H1 (cell line): ENCODE results near the gene CDH16. TPM values are rescaled to one million over a fixed set of nuclear protein-coding genes. Genes with fewer than 3 reads are reported as not detected.

ENCODE experiments used
- CTCF ChIA-PET: fragments of 300-600 bp; sonication (Branson Sonifier 250); formaldehyde crosslinking; loops from one replicate; lab custom pipeline; 2021; ENCODE audit not compliant: partially characterized antibody; lab: Charles Lee
- POLR2A ChIA-PET: fragments of 300-600 bp; sonication (Branson Sonifier 250); formaldehyde crosslinking; loops from one replicate; lab custom pipeline; 2021; ENCODE audit warnings: inconsistent platforms; ENCODE audit not compliant: partially characterized antibody; lab: Charles Lee
- DNase-seq, 2 experiments: peaks; one replicate each; pipeline versions ENCODE4 v3.0.0 to v3.0.0-alpha.2; 2010 to 2022; ENCODE audit warnings: low spot score in 2 of 2, low read depth in 1 of 2, mixed read lengths in 1 of 2
- FAIRE-seq: peaks from 2 replicates; lab custom pipeline; 2011; peaks lifted over from hg19 to GRCh38; lab: Jason Lieb, UNC
- H2AFZ ChIP-seq: 2 replicates; pipeline ENCODE4 v1.8.1; 2012; ENCODE audit warnings: low read length, inconsistent platforms
- H2AK5ac ChIP-seq: 2 replicates; pipeline ENCODE4 v1.6.1; 2013; ENCODE audit warnings: low read depth, low read length
- H2BK120ac ChIP-seq: replicated peaks from 2 replicates; pipeline ENCODE3; 2013; ENCODE audit warnings: low read depth, low read length, inconsistent platforms
- H2BK12ac ChIP-seq: 2 replicates; pipeline ENCODE4 v1.6.1; 2013; ENCODE audit warnings: low read depth, low read length
- H2BK15ac ChIP-seq: 2 replicates; pipeline ENCODE4 v1.6.1; 2013; ENCODE audit warnings: low read length
- H2BK20ac ChIP-seq: 2 replicates; pipeline ENCODE4 v1.6.1; 2013; ENCODE audit warnings: low read length
- H2BK5ac ChIP-seq: 2 replicates; pipeline ENCODE4 v1.6.1; 2013; ENCODE audit warnings: low read depth, low read length
- H3K14ac ChIP-seq: 2 replicates; pipeline ENCODE4 v1.6.1; 2013; ENCODE audit warnings: inconsistent platforms; ENCODE audit not compliant: insufficient read length
- H3K18ac ChIP-seq: 2 replicates; pipeline ENCODE4 v1.6.1; 2013; ENCODE audit warnings: low read length; ENCODE audit errors: extremely low read depth
- H3K23ac ChIP-seq: 2 replicates; pipeline ENCODE4 v1.6.1; 2013; ENCODE audit warnings: inconsistent platforms; ENCODE audit not compliant: insufficient read length
- H3K23me2 ChIP-seq: 2 replicates; pipeline ENCODE4 v1.6.1; 2013; ENCODE audit warnings: low read depth, low read length
- H3K27ac ChIP-seq: 2 replicates; pipeline ENCODE4 v1.6.1; 2011; ENCODE audit warnings: low read depth, low read length, inconsistent platforms
- H3K27me3 ChIP-seq, 4 experiments: replicated peaks in 1 of 4; 1 replicate in 1 of 4; 2 replicates in 3 of 4; pipeline versions ENCODE4 v1.6.1 to v1.8.1; 2011 to 2013; ENCODE audit warnings: low read length in 3 of 4, mild to moderate bottlenecking in 3 of 4, inconsistent platforms in 2 of 4, mixed read lengths in 2 of 4, moderate library complexity in 1 of 4; ENCODE audit not compliant: control insufficient read depth in 3 of 4, insufficient read depth in 3 of 4; ENCODE audit errors: extremely low read depth in 1 of 4
- H3K36me3 ChIP-seq, 4 experiments: 2 replicates each; pipeline versions ENCODE4 v1.6.1 to v1.8.1; 2011 to 2013; ENCODE audit warnings: mild to moderate bottlenecking in 4 of 4, low read length in 3 of 4, moderate library complexity in 2 of 4, control low read depth in 1 of 4, inconsistent platforms in 1 of 4; ENCODE audit not compliant: insufficient read depth in 4 of 4, control insufficient read depth in 2 of 4
- H3K4ac ChIP-seq: replicated peaks from 2 replicates; pipeline ENCODE3; 2013; ENCODE audit warnings: low read length, low read depth, mixed read lengths, inconsistent platforms; ENCODE audit not compliant: insufficient read length
- H3K4me1 ChIP-seq, 4 experiments: replicated peaks in 1 of 4; 1 replicate in 1 of 4; 2 replicates in 3 of 4; pipeline versions ENCODE4 v1.6.1 to v1.8.1; 2011 to 2013; ENCODE audit warnings: low read length in 3 of 4, inconsistent platforms in 2 of 4, mixed read lengths in 1 of 4; ENCODE audit not compliant: insufficient read depth in 4 of 4, control insufficient read depth in 3 of 4
- H3K4me2 ChIP-seq, 2 experiments: 2 replicates each; pipeline versions ENCODE4 v1.6.1 to v1.8.1; 2011 to 2013; ENCODE audit warnings: low read depth in 2 of 2, low read length in 2 of 2, control low read depth in 1 of 2, inconsistent platforms in 1 of 2, mild to moderate bottlenecking in 1 of 2; ENCODE audit not compliant: insufficient read depth in 1 of 2
- H3K4me3 ChIP-seq, 4 experiments: fragments of 200-600, 300-600 bp in 1 of 4; sonication (generic), shearing (Covaris generic), sonication (Bioruptor Twin) in 1 of 4; 2 replicates each; pipeline versions ENCODE4 v1.5.1 to v1.8.1; 2011 to 2016; ENCODE audit warnings: low read length in 4 of 4, low read depth in 3 of 4, control low read depth in 2 of 4, inconsistent platforms in 2 of 4, mild to moderate bottlenecking in 2 of 4, mixed read lengths in 1 of 4, moderate library complexity in 1 of 4; ENCODE audit not compliant: insufficient read depth in 2 of 4; ENCODE audit errors: extremely low read depth in 1 of 4
- H3K56ac ChIP-seq: replicated peaks from 2 replicates; pipeline ENCODE3; 2013; ENCODE audit warnings: low read depth, mild to moderate bottlenecking, mixed read lengths, low read length, inconsistent platforms; ENCODE audit not compliant: insufficient read length
- H3K79me1 ChIP-seq: 2 replicates; pipeline ENCODE4 v1.6.1; 2013; ENCODE audit warnings: low read depth, low read length, control low read depth
- H3K79me2 ChIP-seq, 2 experiments: 2 replicates each; pipeline versions ENCODE4 v1.6.1 to v1.8.1; 2012 to 2013; ENCODE audit warnings: low read length in 2 of 2, mild to moderate bottlenecking in 2 of 2, inconsistent platforms in 1 of 2; ENCODE audit not compliant: insufficient read depth in 2 of 2, control insufficient read depth in 1 of 2
- H3K9ac ChIP-seq, 4 experiments: replicated peaks in 1 of 4; 1 replicate in 1 of 4; 2 replicates in 3 of 4; pipeline versions ENCODE4 v1.6.1 to v1.8.1; 2011 to 2013; ENCODE audit warnings: low read depth in 3 of 4, low read length in 3 of 4, control low read depth in 2 of 4, mild to moderate bottlenecking in 2 of 4, moderate library complexity in 2 of 4, inconsistent platforms in 1 of 4; ENCODE audit errors: extremely low read depth in 1 of 4
- H3K9me3 ChIP-seq, 2 experiments: 2 replicates each; pipeline versions ENCODE4 v1.6.1 to v1.8.1; 2012 to 2013; ENCODE audit warnings: mild to moderate bottlenecking in 2 of 2, moderate library complexity in 2 of 2, control low read depth in 1 of 2, inconsistent platforms in 1 of 2, low read depth in 1 of 2, low read length in 1 of 2, mixed read lengths in 1 of 2; ENCODE audit not compliant: insufficient read depth in 2 of 2
- H4K20me1 ChIP-seq, 2 experiments: replicated peaks in 1 of 2; 2 replicates each; pipeline versions ENCODE3 to v1.8.1; 2011 to 2013; ENCODE audit warnings: inconsistent platforms in 2 of 2, low read length in 2 of 2, mild to moderate bottlenecking in 1 of 2; ENCODE audit not compliant: insufficient read depth in 2 of 2, control insufficient read depth in 1 of 2
- H4K5ac ChIP-seq: 2 replicates; pipeline ENCODE4 v1.6.1; 2013; ENCODE audit warnings: low read length, low read depth, mixed read lengths, inconsistent platforms; ENCODE audit not compliant: insufficient read length
- H4K8ac ChIP-seq: 2 replicates; pipeline ENCODE4 v1.8.0; 2013; ENCODE audit warnings: mild to moderate bottlenecking, moderate library complexity, low read length, inconsistent platforms; ENCODE audit not compliant: insufficient read depth; ENCODE audit errors: extremely low read depth
- H4K91ac ChIP-seq: replicated peaks from 2 replicates; pipeline ENCODE3; 2013; ENCODE audit warnings: low read length, mixed read lengths, inconsistent platforms; ENCODE audit not compliant: insufficient read length
- CBX5 ChIP-seq: fragments of 300-800, 300-1000 bp; sonication (generic); IDR thresholded peaks from 2 replicates; pipeline ENCODE4 v1.7.1; 2016; ENCODE audit warnings: antibody characterized with exemption, low read length, low read depth
- CHD2 ChIP-seq: IDR thresholded peaks from 2 replicates; pipeline ENCODE4 v1.6.1; 2012; ENCODE audit warnings: low read length, improper control_type of control experiment
- CREB1 ChIP-seq: IDR thresholded peaks from 2 replicates; pipeline ENCODE4 v1.6.1; 2012; ENCODE audit warnings: inconsistent platforms
- GTF2F1 ChIP-seq: IDR thresholded peaks from 2 replicates; pipeline ENCODE4 v1.6.1; 2012; ENCODE audit warnings: low read depth, low read length, improper control_type of control experiment, borderline replicate concordance
- JUN ChIP-seq: IDR thresholded peaks from 2 replicates; pipeline ENCODE4 v1.6.1; 2011; ENCODE audit warnings: low read depth, mild to moderate bottlenecking, improper control_type of control experiment, low read length
- KDM1A ChIP-seq: fragments of 200-600, 300-600 bp; sonication (generic); IDR thresholded peaks from 2 replicates; pipeline ENCODE4 v1.7.1; 2016; ENCODE audit warnings: mild to moderate bottlenecking, low read length, borderline replicate concordance
- SIRT6 ChIP-seq: IDR thresholded peaks from one replicate; pipeline ENCODE4 v1.7.1; 2012; ENCODE audit warnings: low read length, inconsistent platforms
- SP1 ChIP-seq: IDR thresholded peaks from 2 replicates; pipeline ENCODE4 v1.6.1; 2011; ENCODE audit warnings: low read depth, low read length
- SP2 ChIP-seq: IDR thresholded peaks from 2 replicates; pipeline ENCODE4 v1.6.1; 2012; ENCODE audit warnings: mild to moderate bottlenecking, low read length, inconsistent platforms
- SUZ12 ChIP-seq: fragments of 200-600 bp; sonication (generic); IDR thresholded peaks from 2 replicates; pipeline ENCODE4 v1.6.1; 2012; ENCODE audit warnings: mild to moderate bottlenecking, inconsistent platforms, low read length, moderate library complexity, mixed read lengths
- TBP ChIP-seq: IDR thresholded peaks from 2 replicates; pipeline ENCODE4 v1.6.1; 2011; ENCODE audit warnings: low read depth, low read length, improper control_type of control experiment
- WGBS, 2 experiments: shearing (Covaris generic) in 1 of 2; methylation state at CpG; one replicate each; pipeline versions ENCODE4 v1.1.6 to v1.1.7; 2013 to 2015; ENCODE audit warnings: low lambda C conversion rate in 2 of 2, mixed read lengths in 2 of 2, inconsistent platforms in 1 of 2, low coverage in 1 of 2, missing lambda C conversion rate in 1 of 2; ENCODE audit not compliant: insufficient replicate concordance in 2 of 2, insufficient coverage in 1 of 2, insufficient read length in 1 of 2; ENCODE audit errors: extremely low coverage in 1 of 2, missing lambda C conversion rate in 1 of 2; 5-methylcytosine and 5-hydroxymethylcytosine counted together
- polyA plus RNA-seq, 7 experiments: library from polyadenylated mRNA; depleted of rRNA in 3 of 7; stranded (reverse) in 5 of 7; unstranded in 2 of 7; fragments of >200 nt in 5 of 7; fragments of 200-250 nt in 2 of 7; gene quantifications; 1 replicate in 5 of 7; 2 replicates in 1 of 7; 4 replicates in 1 of 7; pipeline versions ENCODE4 v1.2.1 to v1.2.3, GENCODE V29; 2011 to 2013; ENCODE audit warnings: missing spikeins in 2 of 7, mixed read lengths in 2 of 7
- total RNA-seq: library from RNA; stranded (reverse); fragmentation: NEBNext Ultra II Directional; extraction: Animal tissue kit (Norgen Biotek cat#: 25700); gene quantifications from 2 replicates; pipeline ENCODE4 v1.2.1, GENCODE V29; 2021
- TF ChIP-seq, protein P1 (sequence below), 3 experiments: IDR thresholded peaks; 1 replicate in 2 of 3; 2 replicates in 1 of 3; pipeline versions ENCODE4 v1.5.1 to v1.6.1; 2011; ENCODE audit warnings: low read length in 3 of 3, mild to moderate bottlenecking in 3 of 3, inconsistent platforms in 2 of 3, low read depth in 1 of 3, moderate library complexity in 1 of 3; ENCODE audit not compliant: insufficient read depth in 1 of 3; ENCODE audit errors: control extremely low read depth in 1 of 3

The CDH16 gene
- total and polyA plus RNA-seq, 2 of the 8 experiments (the other 6 are each of a cell fraction or from before 2014, with no cell fraction given) = not detected

- Histone ChIP-seq H3K9ac (no peak overlapping the region), H3K4me2 (no peak overlapping the region; a peak in 1 of 4 replicates), H4K5ac (no peak overlapping the region), H4K8ac (no peak overlapping the region), H2BK20ac (no peak overlapping the region), H3K4me1 (peaks cover 0 to 9% (median 5%) of the 10 kb centered on the region in 4 experiments; a peak in 4 of 7 replicates), H2BK5ac (no peak overlapping the region), H3K56ac (no peak overlapping the region), H3K9me3 (no peaks in the 10 kb centered on the region), H3K14ac (no peak overlapping the region), H3K27ac (no peak overlapping the region), H4K20me1 (peaks cover 2 to 9% of the 10 kb centered on the region in 2 experiments), H3K23ac (no peak overlapping the region), H3K23me2 (peaks cover 15% of the 10 kb centered on the region; the same call in 1 of the 2 replicates), H3K18ac (no peak overlapping the region), H3K36me3 (peaks cover 2 to 8% (median 4%) of the 10 kb centered on the region in 4 experiments; a peak in 5 of 8 replicates), H4K91ac (no peak overlapping the region), H2BK12ac (no peak overlapping the region), H3K79me1 (peaks cover 2% of the 10 kb centered on the region; the same call in 1 of the 2 replicates), H3K27me3 (peaks cover 0 to 9% (median 6%) of the 10 kb centered on the region in 4 experiments; a peak in 4 of 7 replicates), H2AK5ac (no peak overlapping the region), H2BK120ac (no peak overlapping the region), H3K79me2 (no peaks in the 10 kb centered on the region; a peak in 1 of 4 replicates), H2AFZ (no peak overlapping the region), H3K4me3 (no peak overlapping the region), H2BK15ac (no peak overlapping the region), H3K4ac (no peak overlapping the region)
- 98% methylated on average over 5 of the region's 6 CpGs; no CpG with 5 or more reads in 1 of the 2 experiments for WGBS, 2 experiments
- POLR2A ChIA-PET = interaction anchor here (0.6 to 1.6 kb wide), 3 partner anchors 9 to 54 kb away, joined by 3 read pairs; no protein-coding TSS in a partner anchor
- CTCF ChIA-PET = interaction anchor here (1.0 to 3.2 kb wide), 3 partner anchors 9 to 44 kb away, joined by 3 to 10 read pairs (median 3); no protein-coding TSS in a partner anchor
- FAIRE-seq (no peak), DNase-seq (no peak)
- TF ChIP-seq KDM1A (no peak), SP2 (no peak), TBP (no peak), SP1 (no peak), CREB1 (no peak), SUZ12 (no peak), SIRT6 (no peak), GTF2F1 (no peak), JUN (no peak), CBX5 (no peak), CHD2 (no peak)
- TF ChIP-seq, protein P1, sequence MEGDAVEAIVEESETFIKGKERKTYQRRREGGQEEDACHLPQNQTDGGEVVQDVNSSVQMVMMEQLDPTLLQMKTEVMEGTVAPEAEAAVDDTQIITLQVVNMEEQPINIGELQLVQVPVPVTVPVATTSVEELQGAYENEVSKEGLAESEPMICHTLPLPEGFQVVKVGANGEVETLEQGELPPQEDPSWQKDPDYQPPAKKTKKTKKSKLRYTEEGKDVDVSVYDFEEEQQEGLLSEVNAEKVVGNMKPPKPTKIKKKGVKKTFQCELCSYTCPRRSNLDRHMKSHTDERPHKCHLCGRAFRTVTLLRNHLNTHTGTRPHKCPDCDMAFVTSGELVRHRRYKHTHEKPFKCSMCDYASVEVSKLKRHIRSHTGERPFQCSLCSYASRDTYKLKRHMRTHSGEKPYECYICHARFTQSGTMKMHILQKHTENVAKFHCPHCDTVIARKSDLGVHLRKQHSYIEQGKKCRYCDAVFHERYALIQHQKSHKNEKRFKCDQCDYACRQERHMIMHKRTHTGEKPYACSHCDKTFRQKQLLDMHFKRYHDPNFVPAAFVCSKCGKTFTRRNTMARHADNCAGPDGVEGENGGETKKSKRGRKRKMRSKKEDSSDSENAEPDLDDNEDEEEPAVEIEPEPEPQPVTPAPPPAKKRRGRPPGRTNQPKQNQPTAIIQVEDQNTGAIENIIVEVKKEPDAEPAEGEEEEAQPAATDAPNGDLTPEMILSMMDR (IDR thresholded peaks at IDR 0.05; ENCODE audit: control extremely low read depth in 1 of 3, insufficient read depth in 1 of 3, low read depth in 1 of 3, low read length in 3 of 3) = no peak
Measured at GRCh38 chr16:66936462-66936861, 17.8 kb upstream of the CDH16 start.
